ENCODE results near the gene CLSTN2. TPM values are rescaled to one million over a fixed set of nuclear protein-coding genes. Genes with fewer than 3 reads are reported as not detected.

The CLSTN2 gene
- total RNA-seq, 1 experiment from 2014 or later, result 0.02 TPM

GRCh38 chr3:140198242-140198641, 263.3 kb downstream of the CLSTN2 start:
- Histone ChIP-seq H3K4me2 (ENCODE audit: low read length) (no peak overlapping the region), H3K27me3 (ENCODE audit: insufficient read depth, low read length) (peaks cover 9% of the 10 kb centered on the region; the same call in 1 of the 2 replicates), H3K9me2 (ENCODE audit: insufficient read depth) (no peaks in the 10 kb centered on the region), H3K79me2 (ENCODE audit: insufficient read depth, low read length) (no peaks in the 10 kb centered on the region), H3K9ac (ENCODE audit: low read length) (no peak overlapping the region), H3K4me3 (replicated peaks in 1 of 2; ENCODE audit: low read depth in 1 of 2, low read length in 2 of 2) (no peak overlapping the region), H3K27ac (ENCODE audit: low read depth, low read length) (no peak overlapping the region), H2AFZ (ENCODE audit: low read depth, low read length, poor library complexity, severe bottlenecking) (no peak overlapping the region), H4K20me1 (ENCODE audit: insufficient read depth) (no peaks in the 10 kb centered on the region), H3K4me1 (ENCODE audit: control insufficient read depth in 1 of 2, insufficient read depth in 2 of 2, low read length in 2 of 2) (no peaks in the 10 kb centered on the region), H3K9me3 (ENCODE audit: control insufficient read depth in 1 of 2, insufficient read depth in 1 of 2, low read depth in 1 of 2, low read length in 2 of 2) (no peaks in the 10 kb centered on the region), H3K36me3 (ENCODE audit: control insufficient read depth in 1 of 2, insufficient read depth in 2 of 2, low read length in 2 of 2) (no peaks in the 10 kb centered on the region)
- TF ChIP-seq SRF (IDR thresholded peaks at IDR 0.05; ENCODE audit: low read depth), result no peak
- TF ChIP-seq, protein P1, sequence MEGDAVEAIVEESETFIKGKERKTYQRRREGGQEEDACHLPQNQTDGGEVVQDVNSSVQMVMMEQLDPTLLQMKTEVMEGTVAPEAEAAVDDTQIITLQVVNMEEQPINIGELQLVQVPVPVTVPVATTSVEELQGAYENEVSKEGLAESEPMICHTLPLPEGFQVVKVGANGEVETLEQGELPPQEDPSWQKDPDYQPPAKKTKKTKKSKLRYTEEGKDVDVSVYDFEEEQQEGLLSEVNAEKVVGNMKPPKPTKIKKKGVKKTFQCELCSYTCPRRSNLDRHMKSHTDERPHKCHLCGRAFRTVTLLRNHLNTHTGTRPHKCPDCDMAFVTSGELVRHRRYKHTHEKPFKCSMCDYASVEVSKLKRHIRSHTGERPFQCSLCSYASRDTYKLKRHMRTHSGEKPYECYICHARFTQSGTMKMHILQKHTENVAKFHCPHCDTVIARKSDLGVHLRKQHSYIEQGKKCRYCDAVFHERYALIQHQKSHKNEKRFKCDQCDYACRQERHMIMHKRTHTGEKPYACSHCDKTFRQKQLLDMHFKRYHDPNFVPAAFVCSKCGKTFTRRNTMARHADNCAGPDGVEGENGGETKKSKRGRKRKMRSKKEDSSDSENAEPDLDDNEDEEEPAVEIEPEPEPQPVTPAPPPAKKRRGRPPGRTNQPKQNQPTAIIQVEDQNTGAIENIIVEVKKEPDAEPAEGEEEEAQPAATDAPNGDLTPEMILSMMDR (IDR thresholded peaks at IDR 0.05 in 2 of 3, conservative IDR thresholded peaks at IDR 0.05 in 1 of 3; ENCODE audit: borderline replicate concordance in 1 of 3, insufficient read depth in 1 of 3, low read depth in 2 of 3, low read length in 2 of 3), result no peak
- TF ChIP-seq EGR1 (IDR thresholded peaks at IDR 0.05; ENCODE audit: low read depth), result no peak
- no peak for TF ChIP-seq RAD21 (IDR thresholded peaks at IDR 0.05; ENCODE audit: low read depth)
- TF ChIP-seq SIN3A (IDR thresholded peaks at IDR 0.05; ENCODE audit: low read depth), result no peak
- TF ChIP-seq SP1 (IDR thresholded peaks at IDR 0.05; ENCODE audit: low read depth), result no peak
- TF ChIP-seq CBX3 (IDR thresholded peaks at IDR 0.05; ENCODE audit: low read depth), result no peak
- TF ChIP-seq ZNF274 (IDR thresholded peaks at IDR 0.05; ENCODE audit: low read depth, low read length), result no peak
- no peak for TF ChIP-seq JUND (IDR thresholded peaks at IDR 0.05)
- TF ChIP-seq ZFX (IDR thresholded peaks at IDR 0.05), result no peak
- TF ChIP-seq, protein P2, sequence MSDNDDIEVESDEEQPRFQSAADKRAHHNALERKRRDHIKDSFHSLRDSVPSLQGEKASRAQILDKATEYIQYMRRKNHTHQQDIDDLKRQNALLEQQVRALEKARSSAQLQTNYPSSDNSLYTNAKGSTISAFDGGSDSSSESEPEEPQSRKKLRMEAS (IDR thresholded peaks at IDR 0.05), result no peak
- TF ChIP-seq POLR2AphosphoS5 (IDR thresholded peaks at IDR 0.05; ENCODE audit: low read depth, low read length), result no peak
- no peak for TF ChIP-seq CEBPB (IDR thresholded peaks at IDR 0.05; ENCODE audit: low read depth)
- TF ChIP-seq TCF7L2 (IDR thresholded peaks at IDR 0.05; ENCODE audit: borderline replicate concordance, extremely low read depth, insufficient read depth, insufficient read length), result no peak
- ATAC-seq (no peak), DNase-seq (ENCODE audit: low read depth, low spot score) (no peak)
- ChIA-PET CTCF (no interaction called here), RAD21 (ENCODE audit: low non-redundant PET in 1 of 2, low total read pairs in 2 of 2, uncharacterized antibody in 2 of 2, unreplicated experiment in 2 of 2) (no interaction called here), POLR2A (no interaction called here)
- intact Hi-C loops (cut with micrococcal nuclease), result no loop called here
- BruUV-seq (replicated peaks), result no TSS peak

Data from HCT116 (cell line).